ENCODE data around the gene PLEK. TPM values are rescaled to one million over a fixed set of nuclear protein-coding genes. Genes with fewer than 3 reads are reported as not detected.

Gene PLEK
- polyA plus RNA-seq, 1 donor from 2014 or later = 0.07 TPM

Other genes starting within 250 kb of the PLEK start
- gene PNO1, start 207.4 kb upstream of the PLEK start, polyA plus RNA-seq = 10.9 and 12.1 TPM in 2 replicates
- gene PPP3R1, start 112.8 kb upstream of the PLEK start, polyA plus RNA-seq = 39.5 and 45.3 TPM in 2 replicates
- gene CNRIP1, start 45.3 kb upstream of the PLEK start, polyA plus RNA-seq = 26.7 and 28.2 TPM in 2 replicates
- 0.45 and 1.1 TPM in 2 replicates for gene FBXO48, start 102.0 kb downstream of the PLEK start, polyA plus RNA-seq
- 0.40 and 0.45 TPM in 2 replicates for gene APLF, start 102.3 kb downstream of the PLEK start, polyA plus RNA-seq